CD4-positive, alpha-beta T cell treated with Interferon gamma for 1 hour (primary cell): ENCODE data around the gene SBK1.
"Not testable (repeated sequence)": the region's sequence is repeated elsewhere in the genome, so short reads cannot be mapped to it uniquely, and the experiment has no call there.

ENCODE experiments used
- DNase-seq: peaks from one replicate; pipeline ENCODE4 v3.0.0-alpha.2; 2020

The SBK1 gene

DNA sequence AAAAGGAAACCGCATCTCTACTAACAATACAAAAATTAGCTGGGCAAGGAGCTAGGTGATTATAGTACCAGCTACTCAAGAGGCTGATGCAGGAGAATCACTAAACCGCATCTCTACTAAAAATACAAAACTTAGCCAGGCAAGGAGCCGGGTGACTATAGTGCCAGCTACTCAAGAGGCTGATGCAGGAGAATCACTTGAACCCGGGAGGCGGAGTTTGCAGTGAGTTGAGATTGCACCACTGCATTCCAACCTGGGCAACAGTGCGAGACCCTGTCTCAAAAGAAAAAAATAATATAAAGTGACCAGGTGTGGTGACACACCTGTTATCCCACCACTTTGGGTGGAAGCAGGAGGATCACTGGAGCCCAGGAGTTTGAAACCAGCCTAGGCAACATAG is 45.9 kb downstream of the SBK1 start:
- DNase-seq: not testable (repeated sequence)

DNA sequence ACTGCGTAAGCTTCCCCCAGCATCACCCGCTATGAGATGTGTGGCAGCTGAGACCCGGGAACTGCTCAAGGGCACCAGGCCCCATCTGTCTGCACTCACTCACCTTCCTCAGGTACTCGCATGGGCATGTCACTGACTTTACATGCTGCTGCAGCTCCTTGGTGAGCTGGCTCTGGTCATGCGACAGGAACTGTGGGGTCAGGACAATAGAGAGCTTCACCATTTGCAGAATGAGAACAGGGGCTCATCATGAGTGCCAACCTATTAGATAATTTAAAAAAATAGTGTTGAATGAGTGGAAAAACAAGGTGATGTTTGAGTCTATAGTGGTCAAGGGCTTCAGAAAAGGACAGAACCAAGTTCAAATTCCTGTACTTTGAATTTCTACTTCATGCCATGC is 70.3 kb downstream of the SBK1 start:
- DNase-seq: not testable (repeated sequence)

DNA sequence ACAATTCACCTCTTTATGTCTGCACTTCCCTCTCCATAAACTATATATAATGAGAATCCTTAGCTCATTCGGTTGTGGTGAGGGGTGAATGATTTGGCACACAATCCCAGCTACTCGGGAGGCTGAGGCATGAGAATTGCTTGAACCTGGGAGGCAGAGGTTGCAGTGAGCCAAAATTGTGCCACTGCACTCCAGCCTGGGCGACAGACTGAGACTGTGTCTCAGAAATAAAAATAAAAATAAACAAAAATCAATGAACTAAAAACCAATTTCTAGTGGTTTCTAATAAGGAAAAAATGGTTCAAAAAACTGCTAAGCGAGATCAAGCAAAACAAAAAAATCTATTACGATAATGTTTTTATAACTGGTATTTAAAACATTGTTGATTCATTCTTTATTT is 71.1 kb downstream of the SBK1 start, which contains the start of gene NPIPB6:
NPIPB6 (minus strand) TSS at position 101 of the 400 bp plus-strand sequence. CDS start 686 bp downstream, outside the sequence.
- DNase-seq: not testable (repeated sequence)

DNA sequence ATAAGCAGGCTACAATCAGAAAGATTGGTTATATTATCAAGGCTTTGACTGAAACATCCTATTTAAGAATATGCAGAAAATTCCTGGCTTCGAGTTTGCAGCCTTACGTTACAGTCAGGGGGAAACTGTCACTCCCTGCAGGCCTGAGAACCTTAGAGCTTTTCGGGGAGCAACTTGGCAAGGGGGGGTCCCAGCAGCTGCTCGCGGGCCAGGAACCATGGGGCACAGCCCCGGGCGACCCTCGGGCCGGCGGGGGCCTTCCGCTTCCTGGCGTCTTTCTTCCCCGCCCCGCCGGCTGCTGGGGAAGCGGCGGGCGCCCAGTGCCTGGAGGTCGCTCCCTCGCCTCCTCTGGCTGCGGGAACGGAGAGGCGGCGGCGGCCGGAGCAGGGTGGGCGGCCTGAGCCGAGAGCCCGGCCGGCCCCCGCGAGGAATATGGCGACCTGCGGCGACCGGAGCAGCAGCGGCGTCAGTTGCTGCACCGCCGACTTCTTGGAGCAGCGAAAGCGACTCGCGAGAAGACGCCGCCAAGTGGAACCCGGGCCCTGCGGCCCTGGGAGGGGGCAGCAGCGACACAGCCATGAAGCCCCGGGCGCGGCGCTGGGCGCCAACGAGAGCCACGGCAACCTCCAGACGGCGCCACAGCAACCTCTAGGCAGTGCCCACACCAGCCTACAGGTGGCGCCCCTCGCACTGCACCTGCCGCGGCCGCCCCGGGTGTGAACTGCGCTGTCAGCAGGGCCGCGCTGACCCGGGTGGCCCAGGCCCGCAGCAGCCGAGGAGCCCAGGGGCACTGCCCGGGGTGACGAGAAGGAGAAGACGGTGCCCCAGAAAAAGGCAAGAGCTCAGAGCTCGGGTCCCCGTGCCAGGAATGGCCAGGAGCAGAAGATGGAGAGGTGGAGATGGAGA is 72.2 kb downstream of the SBK1 start:
- DNase-seq: peak; percentile 5

DNA sequence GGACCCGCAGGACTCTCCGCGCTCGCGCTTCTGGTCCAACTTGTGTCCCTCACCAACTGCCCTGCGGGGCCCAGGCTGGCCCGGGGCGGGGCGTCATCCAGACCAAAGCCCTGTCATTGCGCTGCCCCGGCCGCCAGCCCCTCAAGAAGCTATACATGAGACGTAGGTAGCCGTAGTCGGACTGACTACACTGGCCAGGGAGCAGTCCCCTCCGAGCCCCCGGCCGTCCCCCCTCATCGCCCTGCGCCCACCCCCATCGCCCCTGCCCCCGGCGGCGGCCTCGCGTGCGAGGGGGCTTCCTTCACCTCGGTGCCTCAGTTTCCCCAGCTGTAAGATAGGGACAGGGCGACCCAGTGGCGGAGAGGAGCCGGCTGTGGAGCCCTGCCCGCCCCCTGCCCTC is 75.6 kb downstream of the SBK1 start:
- DNase-seq: not testable (repeated sequence)
